DMS53 treated with DMSO at 0.1 percent for 48 hours (cell line): Measurements from ENCODE around the gene ZNF444.
"Not testable (repeated sequence)": the region's sequence is repeated elsewhere in the genome, so short reads cannot be mapped to it uniquely, and the experiment has no call there.

Source experiments
- DNase-seq: peaks from one replicate; lab custom pipeline; 2025; ENCODE audit not compliant: unreplicated experiment; lab: John Stamatoyannopoulos, UW

The ZNF444 gene

GRCh38 chr19:56140583-56141416 lies at the start of gene ZNF444:
Gene ZNF444 (plus strand): TSS chr19:56141287. CDS start chr19:56146912, 5,625 bp downstream.
- peak; percentile 99 for DNase-seq

DNA sequence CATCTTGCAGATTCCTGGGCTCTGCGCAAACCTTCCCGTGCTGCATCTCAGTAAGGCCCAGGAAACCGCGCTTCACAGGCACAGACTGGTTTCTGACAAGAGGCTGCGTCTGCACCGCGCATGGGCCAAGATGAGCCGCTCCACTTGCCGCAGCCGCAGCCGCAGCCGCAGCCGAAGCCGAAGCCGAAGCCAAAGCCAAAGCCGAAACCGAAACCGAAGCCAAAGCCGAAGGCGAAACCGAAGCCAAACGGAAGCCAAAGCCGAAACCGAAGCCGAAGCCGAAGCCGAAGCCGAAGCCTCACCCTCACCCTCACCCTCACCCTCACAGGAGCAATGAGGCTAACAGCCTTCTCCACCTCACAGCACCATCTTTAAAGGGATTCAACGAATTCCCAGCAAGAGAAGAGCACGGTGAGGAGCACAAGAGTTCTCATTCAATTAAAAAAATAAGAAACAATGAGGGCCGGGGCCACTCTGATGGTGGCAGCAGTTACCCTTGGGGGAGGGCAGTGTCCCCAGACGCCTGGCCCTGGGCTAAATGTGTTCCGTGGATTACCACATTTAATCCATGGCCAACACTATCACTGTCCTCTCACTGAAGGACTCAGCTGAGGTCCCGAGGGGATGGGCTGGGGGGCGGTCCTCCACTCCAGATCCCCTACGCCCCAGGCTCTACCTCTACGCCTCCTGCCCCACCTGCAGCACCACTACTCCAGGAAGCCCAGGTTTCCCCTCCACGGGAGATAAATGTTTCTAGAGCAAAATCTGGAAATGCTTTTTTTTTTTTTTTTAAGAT lies 49.1 kb upstream of the ZNF444 start:
- peak; percentile 31 for DNase-seq

GRCh38 chr19:56092685-56093631 lies 48.1 kb upstream of the ZNF444 start:
- DNase-seq, result no peak

GRCh38 chr19:56094449-56094848 lies 46.6 kb upstream of the ZNF444 start:
- no peak for DNase-seq

DNA sequence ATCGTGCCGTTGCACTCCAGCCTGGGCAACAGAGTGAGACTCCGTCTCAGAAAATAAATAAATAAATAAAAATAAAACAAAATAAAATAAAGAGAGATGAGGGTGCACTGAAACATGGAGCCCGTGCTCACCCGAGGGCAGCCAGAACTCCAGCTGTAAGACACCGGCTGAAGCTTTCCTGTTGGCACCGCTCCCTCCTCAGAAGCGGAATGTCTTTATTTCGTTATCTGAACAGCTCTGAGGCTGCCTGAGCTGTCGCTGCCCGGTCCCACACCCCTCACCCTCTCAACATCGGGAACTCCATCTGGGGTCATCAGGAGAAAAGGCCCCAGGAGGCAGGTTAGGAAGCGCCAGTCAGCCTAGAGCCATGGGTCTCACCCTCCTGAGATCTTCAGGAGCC lies 44.4 kb upstream of the ZNF444 start:
- DNase-seq, result no peak

DNA sequence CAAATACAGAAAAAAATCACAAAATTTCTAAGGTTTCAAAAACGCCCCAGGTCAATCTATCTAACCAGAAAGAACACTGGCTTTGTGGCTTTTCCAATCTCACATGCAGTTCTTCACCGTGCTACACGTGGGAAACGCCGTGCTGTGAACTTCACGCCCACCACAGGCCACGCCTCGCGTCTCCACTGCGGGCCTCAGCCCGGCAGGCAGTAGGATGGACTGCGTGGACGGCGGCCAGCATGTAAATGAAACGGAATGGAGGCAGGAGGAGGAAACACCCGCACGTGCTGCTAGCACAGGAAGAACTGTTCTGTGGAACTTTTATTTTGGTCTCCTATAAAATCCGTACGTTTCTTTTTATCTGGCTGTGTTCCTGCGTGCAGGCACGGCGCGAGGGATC lies 43.8 kb upstream of the ZNF444 start:
- DNase-seq, result no peak

DNA sequence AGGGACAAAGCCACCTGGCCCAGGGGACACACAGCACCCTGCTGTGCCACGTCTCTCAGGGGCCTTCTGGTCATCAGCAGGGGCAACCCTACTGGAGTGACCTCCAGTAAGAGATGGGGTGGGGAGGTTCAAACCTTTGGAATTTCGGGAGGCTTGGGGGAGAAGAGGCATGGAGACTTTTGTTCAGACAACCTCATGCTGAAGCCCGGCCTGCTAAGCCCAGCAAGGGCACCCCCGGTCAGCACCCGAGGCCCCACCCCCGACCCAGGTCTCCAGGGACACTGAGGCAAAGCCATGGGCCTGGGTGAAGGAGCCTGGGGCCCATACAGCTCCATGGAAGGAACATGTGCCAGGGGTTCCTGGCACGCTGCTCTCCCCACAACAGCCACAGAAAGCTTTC lies 43.3 kb upstream of the ZNF444 start:
- DNase-seq, result no peak

GRCh38 chr19:56098237-56098636 lies 42.9 kb upstream of the ZNF444 start:
- DNase-seq, result not testable (repeated sequence)

DNA sequence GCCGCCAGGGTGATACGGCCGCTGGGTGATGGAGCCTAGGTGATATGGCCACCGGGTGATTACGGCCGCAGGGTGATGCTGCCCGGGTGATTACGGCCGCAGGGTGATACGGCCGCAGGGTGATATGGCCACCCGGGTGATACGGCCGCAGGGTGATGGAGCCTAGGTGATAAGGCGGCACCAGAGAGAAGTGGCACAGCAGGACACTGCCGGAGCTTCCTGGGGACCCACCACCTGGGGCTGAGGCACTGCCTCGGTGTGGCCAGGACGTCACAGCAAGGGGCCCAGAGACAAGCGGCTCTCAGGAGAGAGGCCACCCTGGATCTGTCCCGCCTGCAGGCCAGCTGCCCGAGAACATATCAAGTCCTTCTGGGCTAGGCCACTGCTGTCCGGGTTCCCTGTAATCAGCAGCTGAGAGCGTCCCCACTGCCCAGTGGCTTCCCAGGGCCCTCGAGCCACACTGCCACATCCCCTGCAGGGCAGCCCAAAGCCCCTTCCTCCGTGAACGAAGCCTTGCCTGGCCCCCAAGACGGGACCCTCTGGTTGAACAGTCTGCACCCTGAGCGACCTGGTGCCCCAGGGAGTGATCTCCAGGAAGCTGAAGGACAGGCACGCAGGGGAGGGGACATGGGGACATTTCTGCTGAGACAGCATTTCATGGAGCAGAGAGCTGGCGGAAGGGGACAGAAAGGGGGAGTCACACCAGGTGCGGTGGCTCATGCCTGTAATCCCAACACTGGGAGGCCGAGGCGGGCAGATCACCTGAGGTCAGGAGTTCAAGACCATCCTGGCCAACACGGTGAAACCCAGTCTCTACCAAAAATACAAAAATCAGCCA lies 42.1 kb upstream of the ZNF444 start:
- no peak for DNase-seq

GRCh38 chr19:56099638-56100539 lies 41.2 kb upstream of the ZNF444 start:
- no peak for DNase-seq

GRCh38 chr19:56101095-56101494 lies 40.0 kb upstream of the ZNF444 start:
- no peak for DNase-seq

DNA sequence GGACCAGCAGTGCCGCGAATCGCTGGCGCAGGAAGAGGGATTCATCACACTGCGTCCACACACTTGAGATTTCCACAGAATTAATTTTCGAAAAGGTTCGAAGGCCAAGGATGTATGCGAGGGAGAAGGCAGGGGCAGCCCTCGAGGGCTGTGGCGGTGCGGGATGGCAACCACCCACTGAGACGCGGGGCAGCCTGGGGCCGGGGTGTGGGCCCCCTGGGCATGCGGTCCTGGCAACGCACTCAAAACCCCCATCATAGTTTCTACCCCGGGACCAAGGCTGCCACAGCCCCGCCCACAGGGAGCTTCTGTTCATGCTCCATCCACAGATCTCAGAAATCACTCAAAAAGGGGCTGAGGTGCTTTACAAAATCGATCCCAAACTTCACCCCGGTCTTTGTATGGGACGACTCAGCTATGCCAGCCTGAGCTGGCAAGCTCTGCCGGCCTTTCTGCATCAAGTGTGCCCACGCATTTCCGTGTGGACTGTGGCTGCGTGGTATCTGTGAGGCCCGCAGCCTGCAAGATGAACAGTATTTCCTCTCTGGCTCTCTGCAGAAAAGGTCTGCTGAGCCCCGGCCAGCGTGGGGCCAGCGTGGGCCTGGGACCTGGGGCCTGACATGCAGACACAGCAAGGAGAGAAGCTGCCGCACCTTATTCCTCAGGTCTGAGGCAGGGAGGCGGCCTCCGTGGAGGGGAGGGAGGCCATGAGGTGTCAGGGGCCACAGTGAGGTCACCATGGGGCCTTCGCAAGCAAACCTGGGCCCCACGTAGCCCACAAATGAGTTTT lies 39.1 kb upstream of the ZNF444 start:
- DNase-seq, result no peak

GRCh38 chr19:56103027-56103614 lies 38.0 kb upstream of the ZNF444 start:
- no peak for DNase-seq

GRCh38 chr19:56104423-56104822 lies 36.7 kb upstream of the ZNF444 start:
- no peak for DNase-seq

DNA sequence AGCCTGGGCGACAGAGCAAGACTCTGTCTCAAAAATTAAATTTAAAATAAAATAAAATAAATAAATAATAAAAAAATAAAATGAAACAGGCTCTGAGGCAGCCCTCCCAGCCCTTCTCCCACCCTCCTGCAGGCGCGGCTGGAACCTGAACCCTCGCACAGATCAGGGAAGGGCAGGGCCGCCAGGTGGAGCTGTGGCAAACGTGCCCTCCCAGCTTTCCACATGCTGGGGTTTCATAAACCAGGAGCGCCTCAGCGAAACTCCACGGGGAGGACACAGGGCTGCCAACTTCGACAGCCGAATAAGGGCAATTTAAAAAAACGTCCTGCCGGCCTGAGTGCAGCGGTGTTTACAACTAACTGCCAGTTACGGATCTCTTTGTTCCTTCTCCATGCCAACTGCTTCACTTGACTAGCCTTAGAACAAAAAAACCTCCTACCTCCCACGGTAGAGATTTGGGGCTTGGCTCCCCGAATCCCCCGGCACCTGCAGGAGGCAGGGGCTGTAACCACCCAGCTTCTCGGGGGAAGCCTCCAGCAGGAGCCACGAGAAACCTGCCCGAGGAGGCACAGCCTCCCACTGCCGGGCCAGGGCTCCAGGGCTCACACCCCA lies 35.9 kb upstream of the ZNF444 start:
- peak; percentile 35 for DNase-seq

DNA sequence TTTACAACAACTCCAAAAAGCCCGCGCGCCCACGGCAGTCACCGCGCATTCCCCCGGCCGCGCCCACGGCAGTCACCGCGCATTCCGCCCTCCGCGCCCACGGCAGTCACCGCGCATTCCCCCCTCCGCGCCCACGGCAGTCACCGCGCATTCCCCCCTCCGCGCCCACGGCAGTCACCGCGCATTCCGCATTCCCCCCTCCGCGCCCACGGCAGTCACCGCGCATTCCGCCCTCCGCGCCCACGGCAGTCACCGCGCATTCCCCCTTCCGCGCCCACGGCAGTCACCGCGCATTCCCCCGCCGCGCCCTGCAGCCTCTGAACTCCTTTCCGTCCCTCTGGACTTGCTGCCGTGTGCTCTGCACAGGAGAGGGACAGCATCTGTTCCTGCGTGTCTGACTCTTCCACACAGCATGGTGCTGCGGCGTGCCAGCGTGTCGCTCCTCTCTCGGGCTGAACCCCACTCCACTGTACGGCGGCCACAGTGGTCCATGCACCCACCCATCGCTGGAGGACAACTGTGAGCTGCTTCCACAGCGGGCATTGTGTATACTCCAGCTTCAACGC lies 35.2 kb upstream of the ZNF444 start:
- DNase-seq, result not testable (repeated sequence)

DNA sequence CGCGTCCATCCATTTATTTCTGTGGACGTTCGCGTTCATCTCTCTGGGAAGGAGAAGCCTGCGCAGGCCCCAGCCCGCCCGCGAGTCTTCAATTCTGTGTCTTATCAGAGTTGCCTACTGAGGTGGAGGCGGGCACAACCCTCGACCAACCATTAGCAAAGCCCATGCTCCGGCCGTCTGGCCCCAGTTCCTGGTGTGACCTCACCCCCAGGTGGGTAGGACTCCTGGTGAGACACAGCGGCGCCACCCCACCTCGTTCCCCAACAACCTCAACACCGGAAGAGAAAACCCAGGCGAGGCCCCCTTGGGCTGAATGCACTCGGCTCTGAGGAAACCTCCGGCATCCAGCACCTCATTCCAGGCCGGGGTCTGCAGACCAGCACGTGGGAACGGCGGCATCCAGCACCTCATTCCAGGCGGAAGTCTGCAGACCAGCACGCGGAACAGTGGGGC lies 34.7 kb upstream of the ZNF444 start:
- DNase-seq, result no peak
